HepG2 (cell line): ENCODE results near the gene C2orf78. TPM values are rescaled to one million over a fixed set of nuclear protein-coding genes. Genes with fewer than 3 reads are reported as not detected.

Source experiments
- CBX1 ChIP-seq: IDR thresholded peaks from one replicate; pipeline ENCODE4 v1.6.1; 2016; ENCODE audit warnings: antibody characterized with exemption, low read depth
- KAT8 ChIP-seq: IDR thresholded peaks from 2 replicates; pipeline ENCODE4 v1.6.1; 2016; ENCODE audit warnings: missing genetic modification reagents, missing compliant biosample characterization
- KDM1A ChIP-seq: IDR thresholded peaks from 2 replicates; pipeline ENCODE4 v1.6.1; 2016; ENCODE audit warnings: missing compliant biosample characterization
- MEIS1 ChIP-seq: sonication (generic); formaldehyde crosslinking; IDR thresholded peaks from 2 replicates; pipeline ENCODE4 v1.9.0; 2021; ENCODE audit warnings: mild to moderate bottlenecking, missing genetic modification reagents, moderate library complexity, borderline replicate concordance
- MXD4 ChIP-seq: IDR thresholded peaks from 2 replicates; pipeline ENCODE4 v1.6.1; 2016; ENCODE audit warnings: mild to moderate bottlenecking, missing biosample characterization, missing genetic modification reagents
- PREB ChIP-seq: sonication (generic); formaldehyde crosslinking; IDR thresholded peaks from 2 replicates; pipeline ENCODE4 v1.4.0; 2020; ENCODE audit warnings: missing genetic modification reagents
- PTBP1 ChIP-seq: fragments of 200-400 bp; formaldehyde crosslinking; IDR thresholded peaks from 2 replicates; pipeline ENCODE4 v1.6.1; 2018; ENCODE audit warnings: low read length, low read depth; ENCODE audit not compliant: poor library complexity, severe bottlenecking
- SOX13 ChIP-seq, 3 experiments: fragments of 450-650 bp in 1 of 3; sonication (generic) in 1 of 3; formaldehyde crosslinking in 1 of 3; IDR thresholded peaks in 2 of 3; conservative IDR thresholded peaks in 1 of 3; 2 replicates each; pipeline versions ENCODE4 v1.5.0 to v1.6.1; 2016 to 2020; ENCODE audit warnings: antibody characterized with exemption in 1 of 3, mild to moderate bottlenecking in 1 of 3, missing compliant biosample characterization in 1 of 3, missing genetic modification reagents in 1 of 3, moderate library complexity in 1 of 3
- ZBTB1 ChIP-seq: sonication (generic); formaldehyde crosslinking; IDR thresholded peaks from 2 replicates; pipeline ENCODE4 v1.4.0; 2020; ENCODE audit warnings: missing genetic modification reagents, borderline replicate concordance
- ZKSCAN1 ChIP-seq: fragments of 150-350 bp; IDR thresholded peaks from 2 replicates; pipeline ENCODE4 v1.6.1; 2014; ENCODE audit warnings: low read length
- ZNF225 ChIP-seq: sonication (generic); formaldehyde crosslinking; IDR thresholded peaks from 2 replicates; pipeline ENCODE4 v1.4.0; 2020; ENCODE audit warnings: mild to moderate bottlenecking, missing genetic modification reagents
- ZNF34 ChIP-seq: sonication (generic); formaldehyde crosslinking; IDR thresholded peaks from 2 replicates; pipeline ENCODE4 v1.4.0; 2020; ENCODE audit warnings: mild to moderate bottlenecking, missing genetic modification reagents, borderline replicate concordance
- ZNF574 ChIP-seq: sonication (generic); formaldehyde crosslinking; IDR thresholded peaks from 2 replicates; pipeline ENCODE4 v1.4.0; 2020; ENCODE audit warnings: missing genetic modification reagents
- polyA plus RNA-seq, 8 experiments: library from polyadenylated mRNA; depleted of rRNA in 3 of 8; stranded (reverse) in 7 of 8; unstranded in 1 of 8; fragments of >200 nt; fragmentation: Illumina TruSeq in 4 of 8; extraction: Trizol in 4 of 8; gene quantifications; 2 replicates each; pipeline versions ENCODE4 v1.2.1 to v1.2.3, GENCODE V29; 2011 to 2016; ENCODE audit warnings: low read depth in 4 of 8, missing spikeins in 1 of 8, mixed read lengths in 1 of 8; ENCODE audit not compliant: insufficient read depth in 1 of 8
- total RNA-seq, 5 experiments: library from RNA; depleted of rRNA; stranded (reverse); fragments of >200 nt; fragmentation: Illumina TruSeq; extraction: Trizol; gene quantifications; 2 replicates each; pipeline ENCODE4 v1.2.3, GENCODE V29; 2016; ENCODE audit warnings: low read depth in 1 of 5
- TF ChIP-seq, protein P1 (sequence below): sonication (generic); formaldehyde crosslinking; conservative IDR thresholded peaks from 2 replicates; pipeline ENCODE4 v1.4.0; 2020; ENCODE audit warnings: mild to moderate bottlenecking, missing genetic modification reagents, moderate library complexity
- TF ChIP-seq, protein P2 (sequence below): sonication (generic); formaldehyde crosslinking; IDR thresholded peaks from 2 replicates; pipeline ENCODE4 v1.8.0; 2022; ENCODE audit warnings: missing genetic modification reagents, low read depth, mild to moderate bottlenecking, borderline replicate concordance
- TF ChIP-seq, protein P3 (sequence below): sonication (generic); formaldehyde crosslinking; IDR thresholded peaks from 2 replicates; pipeline ENCODE4 v1.4.0; 2020; ENCODE audit warnings: missing genetic modification reagents

Gene C2orf78
- total and polyA plus RNA-seq, 2 of the 13 experiments (the other 11 are each of a cell fraction or from before 2014, with no cell fraction given): not detected

DNA sequence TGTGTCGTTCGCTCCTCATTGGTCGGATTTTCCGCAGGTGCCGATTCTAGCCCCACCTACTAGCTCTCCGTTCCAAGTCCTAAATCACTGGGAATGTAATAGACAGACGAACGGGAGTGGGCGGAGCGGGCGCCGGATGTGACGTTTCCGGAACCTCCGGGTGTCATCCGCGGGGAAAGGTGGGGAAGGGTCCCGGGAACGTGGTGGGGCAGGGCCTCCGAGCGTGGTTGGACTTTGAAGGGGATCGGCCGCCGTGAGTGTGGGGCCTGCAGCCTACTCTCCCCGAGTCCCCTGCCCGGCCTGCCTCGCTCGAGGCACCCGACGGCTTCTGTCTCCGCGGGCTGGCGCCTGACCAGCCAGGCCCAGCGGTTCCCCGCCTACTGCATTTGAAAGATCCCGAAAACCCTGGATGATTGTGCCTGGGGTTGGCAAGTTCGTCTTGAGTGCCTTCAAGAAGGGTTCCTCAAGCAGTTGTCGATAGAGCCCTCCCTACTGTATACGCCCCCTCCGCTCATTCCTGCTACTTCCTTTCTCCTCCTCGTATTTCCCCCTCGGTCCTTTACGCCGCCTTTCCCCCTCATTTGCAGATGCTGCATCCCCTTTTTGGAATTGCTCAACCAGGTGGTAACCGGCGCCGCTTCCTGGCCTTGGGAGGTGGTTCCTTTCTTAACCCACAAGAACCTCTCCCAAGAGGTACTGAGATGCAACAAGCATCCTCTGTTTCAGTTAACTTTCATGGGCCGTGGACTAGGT is 45.0 kb downstream of the C2orf78 start, which contains the start of gene STAMBP (continued):
- TF ChIP-seq, protein P1, sequence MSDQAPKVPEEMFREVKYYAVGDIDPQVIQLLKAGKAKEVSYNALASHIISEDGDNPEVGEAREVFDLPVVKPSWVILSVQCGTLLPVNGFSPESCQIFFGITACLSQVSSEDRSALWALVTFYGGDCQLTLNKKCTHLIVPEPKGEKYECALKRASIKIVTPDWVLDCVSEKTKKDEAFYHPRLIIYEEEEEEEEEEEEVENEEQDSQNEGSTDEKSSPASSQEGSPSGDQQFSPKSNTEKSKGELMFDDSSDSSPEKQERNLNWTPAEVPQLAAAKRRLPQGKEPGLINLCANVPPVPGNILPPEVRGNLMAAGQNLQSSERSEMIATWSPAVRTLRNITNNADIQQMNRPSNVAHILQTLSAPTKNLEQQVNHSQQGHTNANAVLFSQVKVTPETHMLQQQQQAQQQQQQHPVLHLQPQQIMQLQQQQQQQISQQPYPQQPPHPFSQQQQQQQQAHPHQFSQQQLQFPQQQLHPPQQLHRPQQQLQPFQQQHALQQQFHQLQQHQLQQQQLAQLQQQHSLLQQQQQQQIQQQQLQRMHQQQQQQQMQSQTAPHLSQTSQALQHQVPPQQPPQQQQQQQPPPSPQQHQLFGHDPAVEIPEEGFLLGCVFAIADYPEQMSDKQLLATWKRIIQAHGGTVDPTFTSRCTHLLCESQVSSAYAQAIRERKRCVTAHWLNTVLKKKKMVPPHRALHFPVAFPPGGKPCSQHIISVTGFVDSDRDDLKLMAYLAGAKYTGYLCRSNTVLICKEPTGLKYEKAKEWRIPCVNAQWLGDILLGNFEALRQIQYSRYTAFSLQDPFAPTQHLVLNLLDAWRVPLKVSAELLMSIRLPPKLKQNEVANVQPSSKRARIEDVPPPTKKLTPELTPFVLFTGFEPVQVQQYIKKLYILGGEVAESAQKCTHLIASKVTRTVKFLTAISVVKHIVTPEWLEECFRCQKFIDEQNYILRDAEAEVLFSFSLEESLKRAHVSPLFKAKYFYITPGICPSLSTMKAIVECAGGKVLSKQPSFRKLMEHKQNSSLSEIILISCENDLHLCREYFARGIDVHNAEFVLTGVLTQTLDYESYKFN (CRISPR knock-in tag): no peak
- TF ChIP-seq, protein P2, sequence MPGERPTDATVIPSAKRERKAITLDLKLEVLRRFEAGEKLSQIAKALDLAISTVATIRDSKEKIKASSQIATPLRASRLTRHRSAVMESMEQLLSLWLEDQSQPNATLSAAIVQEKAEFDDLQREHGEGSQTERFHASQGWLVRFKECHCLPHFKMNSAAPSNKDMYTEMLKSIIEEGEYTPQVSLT (CRISPR knock-in tag): no peak
- TF ChIP-seq SOX13 (IDR thresholded peaks at IDR 0.05): no peak
- TF ChIP-seq SOX13 (CRISPR knock-in tag; conservative IDR thresholded peaks at IDR 0.05 in 1 of 2, IDR thresholded peaks at IDR 0.05 in 1 of 2): peak in 1 of 2 experiments; percentile 23; a peak in 1 of 4 replicates
- TF ChIP-seq, protein P3, sequence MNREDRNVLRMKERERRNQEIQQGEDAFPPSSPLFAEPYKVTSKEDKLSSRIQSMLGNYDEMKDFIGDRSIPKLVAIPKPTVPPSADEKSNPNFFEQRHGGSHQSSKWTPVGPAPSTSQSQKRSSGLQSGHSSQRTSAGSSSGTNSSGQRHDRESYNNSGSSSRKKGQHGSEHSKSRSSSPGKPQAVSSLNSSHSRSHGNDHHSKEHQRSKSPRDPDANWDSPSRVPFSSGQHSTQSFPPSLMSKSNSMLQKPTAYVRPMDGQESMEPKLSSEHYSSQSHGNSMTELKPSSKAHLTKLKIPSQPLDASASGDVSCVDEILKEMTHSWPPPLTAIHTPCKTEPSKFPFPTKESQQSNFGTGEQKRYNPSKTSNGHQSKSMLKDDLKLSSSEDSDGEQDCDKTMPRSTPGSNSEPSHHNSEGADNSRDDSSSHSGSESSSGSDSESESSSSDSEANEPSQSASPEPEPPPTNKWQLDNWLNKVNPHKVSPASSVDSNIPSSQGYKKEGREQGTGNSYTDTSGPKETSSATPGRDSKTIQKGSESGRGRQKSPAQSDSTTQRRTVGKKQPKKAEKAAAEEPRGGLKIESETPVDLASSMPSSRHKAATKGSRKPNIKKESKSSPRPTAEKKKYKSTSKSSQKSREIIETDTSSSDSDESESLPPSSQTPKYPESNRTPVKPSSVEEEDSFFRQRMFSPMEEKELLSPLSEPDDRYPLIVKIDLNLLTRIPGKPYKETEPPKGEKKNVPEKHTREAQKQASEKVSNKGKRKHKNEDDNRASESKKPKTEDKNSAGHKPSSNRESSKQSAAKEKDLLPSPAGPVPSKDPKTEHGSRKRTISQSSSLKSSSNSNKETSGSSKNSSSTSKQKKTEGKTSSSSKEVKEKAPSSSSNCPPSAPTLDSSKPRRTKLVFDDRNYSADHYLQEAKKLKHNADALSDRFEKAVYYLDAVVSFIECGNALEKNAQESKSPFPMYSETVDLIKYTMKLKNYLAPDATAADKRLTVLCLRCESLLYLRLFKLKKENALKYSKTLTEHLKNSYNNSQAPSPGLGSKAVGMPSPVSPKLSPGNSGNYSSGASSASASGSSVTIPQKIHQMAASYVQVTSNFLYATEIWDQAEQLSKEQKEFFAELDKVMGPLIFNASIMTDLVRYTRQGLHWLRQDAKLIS (CRISPR knock-in tag): no peak
- TF ChIP-seq ZKSCAN1: no peak
- peak; percentile 62; the same call in 1 of the 2 replicates for TF ChIP-seq MEIS1
- peak; percentile 81 for TF ChIP-seq MXD4 (CRISPR knock-in tag)
- TF ChIP-seq ZNF574 (CRISPR knock-in tag): peak; percentile 93
- peak; percentile 67 for TF ChIP-seq ZNF225 (CRISPR knock-in tag)
- TF ChIP-seq PREB (CRISPR knock-in tag): no peak
- peak; percentile 93 for TF ChIP-seq PTBP1
- no peak for TF ChIP-seq CBX1
- TF ChIP-seq ZNF34 (CRISPR knock-in tag): no peak
- TF ChIP-seq KAT8 (CRISPR knock-in tag): peak; percentile 96
- 0 out of 2 replicates have a peak, but pooled peaks have one; percentile 30 for TF ChIP-seq KDM1A
- TF ChIP-seq ZBTB1: no peak
